GM19397 (cell line): ENCODE results near the gene KRT40.

Source experiments
- ATAC-seq: cut with Tn5 transposase; IDR thresholded peaks from one replicate; pipeline ENCODE4 v1.9.1; 2021; ENCODE audit warnings: mild to moderate bottlenecking, moderate library complexity; ENCODE audit not compliant: unreplicated experiment

The KRT40 gene

GRCh38 chr17:40953881-40954280, 30.2 kb downstream of the KRT40 start:
- no peak for ATAC-seq

GRCh38 chr17:40952661-40953060, 31.5 kb downstream of the KRT40 start:
- ATAC-seq, result no peak

- ATAC-seq, result no peak
Measured at GRCh38 chr17:40952154-40952553, 32.0 kb downstream of the KRT40 start.

- no peak for ATAC-seq
Measured at GRCh38 chr17:40951011-40951622, 33.0 kb downstream of the KRT40 start.

- no peak for ATAC-seq
Measured at GRCh38 chr17:40950176-40950575, 34.0 kb downstream of the KRT40 start.

- no peak for ATAC-seq
Measured at GRCh38 chr17:40949418-40949817, 34.7 kb downstream of the KRT40 start.

- no peak for ATAC-seq
Measured at GRCh38 chr17:40947929-40948328, 36.2 kb downstream of the KRT40 start.

- ATAC-seq, result no peak
Measured at GRCh38 chr17:40945414-40945813, 38.7 kb downstream of the KRT40 start.

- no peak for ATAC-seq
Measured at GRCh38 chr17:40944531-40944930, 39.6 kb downstream of the KRT40 start.

- ATAC-seq, result no peak
Measured at GRCh38 chr17:40942553-40942952, 41.6 kb downstream of the KRT40 start.

GRCh38 chr17:40940266-40940665, 43.9 kb downstream of the KRT40 start:
- ATAC-seq, result no peak

- ATAC-seq, result no peak
Measured at GRCh38 chr17:40938981-40939380, 45.1 kb downstream of the KRT40 start.

GRCh38 chr17:40937384-40937819, 46.7 kb downstream of the KRT40 start, which contains the start of gene KRT23:
Gene KRT23, minus strand, starts transcription at chr17:40937646. Its CDS starts 1,043 bp downstream, at chr17:40936603.
- ATAC-seq, result no peak

- no peak for ATAC-seq
Measured at GRCh38 chr17:40936976-40937375, 47.1 kb downstream of the KRT40 start.

- no peak for ATAC-seq
Measured at GRCh38 chr17:40936437-40936971, 47.6 kb downstream of the KRT40 start.

- ATAC-seq, result no peak
Measured at GRCh38 chr17:40935624-40936023, 48.5 kb downstream of the KRT40 start.

GRCh38 chr17:40932608-40933007, 51.5 kb downstream of the KRT40 start:
- no peak for ATAC-seq

GRCh38 chr17:40931311-40931710, 52.8 kb downstream of the KRT40 start:
- no peak for ATAC-seq
